HepG2 (cell line): ENCODE results near the gene KCNK15. TPM values are rescaled to one million over a fixed set of nuclear protein-coding genes. Genes with fewer than 3 reads are reported as not detected.

Experiments used
- ATAC-seq: fragments of 200-7000 bp; cut with Tn5 transposase; 3 replicates; pipeline ENCODE4 v1.9.1; 2020; ENCODE audit warnings: mild to moderate bottlenecking, moderate library complexity
- BruUV-seq: library from RNA; stranded (reverse); fragments of 400-500 nt; replicated peaks from 2 replicates; lab custom pipeline; 2021; lab: Mats Ljungman, UMichigan
- CTCF ChIA-PET: fragments of 300-600 bp; formaldehyde crosslinking; extraction: SDS; loops from one replicate; lab custom pipeline; 2021; ENCODE audit warnings: low total read pairs, inconsistent platforms, low intra/inter-chr PET ratio; lab: Yijun Ruan, JAX
- POLR2A ChIA-PET: fragments of 350-600 bp; sonication (Branson Sonifier 250); formaldehyde crosslinking; loops from one replicate; lab custom pipeline; 2020; ENCODE audit warnings: antibody characterized with exemption, inconsistent platforms; lab: Yijun Ruan, JAX
- DNase-seq: peaks from one replicate; pipeline ENCODE4 v3.0.0-alpha.2; 2015; ENCODE audit warnings: low spot score
- FAIRE-seq: peaks from 3 replicates; lab custom pipeline; 2011; peaks lifted over from hg19 to GRCh38; lab: Jason Lieb, UNC
- H2AFZ ChIP-seq: one replicate; pipeline ENCODE4 v1.6.1; 2011; ENCODE audit warnings: low read length, inconsistent platforms
- H3K27ac ChIP-seq: fragments of 300-600 bp; 3 replicates; pipeline ENCODE4 v1.8.0; 2011; ENCODE audit warnings: mixed run types, mild to moderate bottlenecking, mixed read lengths, low read length, inconsistent platforms; ENCODE audit not compliant: insufficient read depth; ENCODE audit errors: extremely low read length
- H3K27me3 ChIP-seq, 2 experiments: fragments of 200-600 bp in 1 of 2; 2 replicates in 1 of 2; 3 replicates in 1 of 2; pipeline versions ENCODE4 v1.6.0 to v1.8.0; 2011; ENCODE audit warnings: low read length in 2 of 2, mild to moderate bottlenecking in 2 of 2, moderate library complexity in 2 of 2, inconsistent platforms in 1 of 2; ENCODE audit not compliant: insufficient read depth in 2 of 2, control insufficient read depth in 1 of 2
- H3K36me3 ChIP-seq, 2 experiments: fragments of 200-600 bp in 1 of 2; replicated peaks in 1 of 2; 2 replicates in 1 of 2; 3 replicates in 1 of 2; pipeline versions ENCODE4 v1.5.1 to v1.8.0; 2011; ENCODE audit warnings: low read length in 2 of 2, inconsistent platforms in 1 of 2; ENCODE audit not compliant: insufficient read depth in 2 of 2, control insufficient read depth in 1 of 2
- H3K4me1 ChIP-seq: 2 replicates; pipeline ENCODE4 v1.5.1; 2012; ENCODE audit warnings: low read length, inconsistent platforms; ENCODE audit not compliant: insufficient read depth
- H3K4me2 ChIP-seq: 2 replicates; pipeline ENCODE4 v1.6.0; 2011; ENCODE audit warnings: low read depth, low read length, inconsistent platforms
- H3K4me3 ChIP-seq, 3 experiments: fragments of 200-600 bp in 1 of 3; sonication (generic), shearing (Covaris generic) in 1 of 3; replicated peaks in 1 of 3; 2 replicates each; pipeline ENCODE4 v1.5.1; 2011 to 2016; ENCODE audit warnings: low read length in 3 of 3, inconsistent platforms in 2 of 3, low read depth in 2 of 3, mild to moderate bottlenecking in 2 of 3, control low read depth in 1 of 3, mixed read lengths in 1 of 3; ENCODE audit not compliant: insufficient read depth in 1 of 3
- H3K79me2 ChIP-seq: one replicate; pipeline ENCODE4 v1.6.1; 2011; ENCODE audit warnings: low read length, inconsistent platforms; ENCODE audit not compliant: insufficient read depth
- H3K9ac ChIP-seq: 2 replicates; pipeline ENCODE4 v1.6.0; 2011; ENCODE audit warnings: mild to moderate bottlenecking, low read depth, low read length, inconsistent platforms; ENCODE audit not compliant: insufficient read depth
- H3K9me3 ChIP-seq: 2 replicates; pipeline ENCODE4 v1.5.1; 2012; ENCODE audit warnings: mild to moderate bottlenecking, low read length
- H4K20me1 ChIP-seq: 2 replicates; pipeline ENCODE4 v1.6.0; 2011; ENCODE audit warnings: inconsistent platforms, mild to moderate bottlenecking, low read length, moderate library complexity; ENCODE audit not compliant: insufficient read depth
- CBFB ChIP-seq: sonication (generic); formaldehyde crosslinking; IDR thresholded peaks from 2 replicates; pipeline ENCODE4 v1.4.0; 2020; ENCODE audit warnings: missing genetic modification reagents
- CEBPG ChIP-seq: IDR thresholded peaks from 2 replicates; pipeline ENCODE4 v1.6.1; 2016
- ELF1 ChIP-seq: sonication (generic); formaldehyde crosslinking; IDR thresholded peaks from 2 replicates; pipeline ENCODE4 v1.4.0; 2020; ENCODE audit warnings: missing genetic modification reagents
- ELF4 ChIP-seq: sonication (generic); formaldehyde crosslinking; IDR thresholded peaks from 2 replicates; pipeline ENCODE4 v1.5.0; 2020; ENCODE audit warnings: missing genetic modification reagents, mild to moderate bottlenecking, moderate library complexity, borderline replicate concordance
- FOSL2 ChIP-seq: sonication (generic); formaldehyde crosslinking; IDR thresholded peaks from 2 replicates; pipeline ENCODE4 v1.4.0; 2020; ENCODE audit warnings: missing genetic modification reagents
- HNRNPLL ChIP-seq: fragments of 200-400 bp; formaldehyde crosslinking; IDR thresholded peaks from 2 replicates; pipeline ENCODE4 v1.6.1; 2017; ENCODE audit warnings: mild to moderate bottlenecking, low read depth, low read length; ENCODE audit not compliant: poor library complexity, severe bottlenecking
- KDM3A ChIP-seq: IDR thresholded peaks from 2 replicates; pipeline ENCODE4 v1.6.1; 2018; ENCODE audit warnings: low read depth, missing compliant biosample characterization
- MIER2 ChIP-seq: IDR thresholded peaks from 2 replicates; pipeline ENCODE4 v1.6.1; 2016; ENCODE audit warnings: missing biosample characterization, missing genetic modification reagents
- POLR2G ChIP-seq: fragments of 200-400 bp; formaldehyde crosslinking; IDR thresholded peaks from 2 replicates; pipeline ENCODE4 v1.6.1; 2018; ENCODE audit warnings: mild to moderate bottlenecking, low read depth, low read length, moderate library complexity
- SETDB1 ChIP-seq: sonication (generic); formaldehyde crosslinking; IDR thresholded peaks from 2 replicates; pipeline ENCODE4 v1.5.1; 2020; ENCODE audit warnings: missing genetic modification reagents, mild to moderate bottlenecking, borderline replicate concordance
- SOX13 ChIP-seq, 3 experiments: fragments of 450-650 bp in 1 of 3; sonication (generic) in 1 of 3; formaldehyde crosslinking in 1 of 3; IDR thresholded peaks in 2 of 3; conservative IDR thresholded peaks in 1 of 3; 2 replicates each; pipeline versions ENCODE4 v1.5.0 to v1.6.1; 2016 to 2020; ENCODE audit warnings: antibody characterized with exemption in 1 of 3, mild to moderate bottlenecking in 1 of 3, missing compliant biosample characterization in 1 of 3, missing genetic modification reagents in 1 of 3, moderate library complexity in 1 of 3
- TBL1XR1 ChIP-seq: fragments of 150-350 bp; IDR thresholded peaks from 2 replicates; pipeline ENCODE4 v1.6.1; 2014; ENCODE audit warnings: borderline replicate concordance, low read length; ENCODE audit not compliant: partially characterized antibody
- ZBTB7B ChIP-seq: sonication (generic); formaldehyde crosslinking; IDR thresholded peaks from 2 replicates; pipeline ENCODE4 v1.4.0; 2020; ENCODE audit warnings: missing genetic modification reagents
- ZC3H13 ChIP-seq: sonication (generic); formaldehyde crosslinking; IDR thresholded peaks from 2 replicates; pipeline ENCODE4 v1.8.1; 2023; ENCODE audit warnings: mild to moderate bottlenecking, missing genetic modification reagents, moderate library complexity
- ZFP91 ChIP-seq: sonication (generic); formaldehyde crosslinking; IDR thresholded peaks from 2 replicates; pipeline ENCODE4 v1.9.0; 2022; ENCODE audit warnings: missing genetic modification reagents, mild to moderate bottlenecking, borderline replicate concordance
- ZFX ChIP-seq: sonication (generic); formaldehyde crosslinking; IDR thresholded peaks from 2 replicates; pipeline ENCODE4 v1.4.0; 2020; ENCODE audit warnings: mild to moderate bottlenecking, low read depth, missing genetic modification reagents, moderate library complexity
- ZNF501 ChIP-seq: sonication (generic); formaldehyde crosslinking; IDR thresholded peaks from 2 replicates; pipeline ENCODE4 v1.5.1; 2020; ENCODE audit warnings: mild to moderate bottlenecking, moderate library complexity, missing genetic modification reagents
- ZNF781 ChIP-seq: sonication (generic); formaldehyde crosslinking; IDR thresholded peaks from 2 replicates; pipeline ENCODE4 v1.5.1; 2020; ENCODE audit warnings: borderline replicate concordance, mild to moderate bottlenecking, missing genetic modification reagents; ENCODE audit errors: not compliant biosample characterization
- ZNF792 ChIP-seq: IDR thresholded peaks from 2 replicates; pipeline ENCODE4 v1.6.1; 2016
- WGBS: methylation state at CpG from one replicate; pipeline ENCODE4 v1.1.6; 2017; ENCODE audit warnings: low lambda C conversion rate; 5-methylcytosine and 5-hydroxymethylcytosine counted together
- in situ Hi-C: cut with HindIII; loops from 2 replicates; pipeline ENCODE4 v1.10.0; 2017; ENCODE audit warnings: low pct_unique_long_range_greater_than_20kb; ENCODE audit not compliant: extremely low pct_ligation_motif_present
- intact Hi-C: fragments of 100-400 bp; cut with micrococcal nuclease; formaldehyde crosslinking; loops from one replicate; pipeline ENCODE4 v1.10.0; 2022; ENCODE audit not compliant: unreplicated experiment
- polyA plus RNA-seq, 8 experiments: library from polyadenylated mRNA; depleted of rRNA in 3 of 8; stranded (reverse) in 7 of 8; unstranded in 1 of 8; fragments of >200 nt; fragmentation: Illumina TruSeq in 4 of 8; extraction: Trizol in 4 of 8; gene quantifications; 2 replicates each; pipeline versions ENCODE4 v1.2.1 to v1.2.3, GENCODE V29; 2011 to 2016; ENCODE audit warnings: low read depth in 4 of 8, missing spikeins in 1 of 8, mixed read lengths in 1 of 8; ENCODE audit not compliant: insufficient read depth in 1 of 8
- total RNA-seq, 5 experiments: library from RNA; depleted of rRNA; stranded (reverse); fragments of >200 nt; fragmentation: Illumina TruSeq; extraction: Trizol; gene quantifications; 2 replicates each; pipeline ENCODE4 v1.2.3, GENCODE V29; 2016; ENCODE audit warnings: low read depth in 1 of 5
- TF ChIP-seq, protein P1 (sequence below): sonication (generic); formaldehyde crosslinking; IDR thresholded peaks from 2 replicates; pipeline ENCODE4 v1.5.0; 2020; ENCODE audit warnings: mild to moderate bottlenecking, missing genetic modification reagents, moderate library complexity

Gene KCNK15
- total and polyA plus RNA-seq, 2 of the 13 experiments (the other 11 are each of a cell fraction or from before 2014, with no cell fraction given), result 0.03 TPM; not detected in 1

DNA sequence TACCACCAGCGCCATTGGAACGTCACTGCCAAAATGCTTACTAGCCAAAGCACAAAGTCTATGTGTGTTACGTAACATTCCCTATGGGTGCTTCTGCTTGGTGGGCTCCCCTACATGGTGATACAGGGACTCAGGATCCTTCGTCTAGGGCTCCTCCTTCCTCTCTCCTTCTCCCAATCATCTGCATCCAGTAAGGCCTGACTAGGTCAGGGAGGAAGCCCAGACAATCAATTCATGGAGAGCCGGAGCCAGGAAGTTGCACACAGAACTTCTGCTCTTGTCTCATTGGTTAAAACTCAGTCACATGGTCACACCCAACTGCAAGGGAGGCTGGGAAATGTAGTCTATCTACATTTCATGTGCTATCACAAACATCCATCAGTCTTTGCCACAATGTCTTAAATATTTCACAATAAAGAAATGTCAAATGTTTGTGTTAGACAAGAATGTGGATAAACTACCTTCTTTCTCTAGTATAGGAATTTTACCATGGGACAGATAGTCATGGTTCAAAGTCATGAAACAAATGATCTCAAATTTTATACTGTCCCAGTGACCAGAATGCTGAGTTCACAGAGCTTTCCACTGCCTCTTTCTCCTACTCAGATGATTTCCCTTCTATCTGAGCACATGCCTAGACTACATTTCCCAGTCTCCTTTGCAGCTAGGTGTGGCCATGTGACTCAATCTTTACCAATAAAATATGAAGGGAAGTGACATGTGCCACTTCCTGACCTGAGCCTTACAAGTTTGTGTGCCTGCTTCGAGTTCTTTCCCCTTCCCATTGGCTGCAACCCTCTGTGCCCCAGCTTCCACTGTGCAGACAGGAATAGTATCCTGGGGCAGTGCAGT is 9.3 kb upstream of the KCNK15 start:
- in situ Hi-C loops (no loop called here), intact Hi-C loops (no loop called here)
- peaks cover 14% of the 10 kb centered on the region for H3K4me1 ChIP-seq
- H3K27ac ChIP-seq, result no peak overlapping the region
- H4K20me1 ChIP-seq, result no peaks in the 10 kb centered on the region
- peak; percentile 98 for FAIRE-seq
- H2AFZ ChIP-seq, result peak overlapping the region; percentile 58
- ChIA-PET CTCF (interaction anchor here (5.5 kb wide), 1 partner anchor 51 kb away, joined by 170 read pairs; no protein-coding TSS in a partner anchor), POLR2A (interaction anchor here (1.0 kb wide), 1 partner anchor 11 kb away, joined by 3 read pairs; no protein-coding TSS in a partner anchor)
- H3K9ac ChIP-seq, result no peak overlapping the region
- H3K36me3 ChIP-seq, result no peaks in the 10 kb centered on the region
- no TSS peak for BruUV-seq
- peak; percentile 89 for ATAC-seq
- H3K9me3 ChIP-seq, result peaks cover 8% of the 10 kb centered on the region
- peak overlapping the region; percentile 64 for H3K4me2 ChIP-seq
- 13% methylated on average over 6 of the region's 6 CpGs for WGBS
- H3K4me3 ChIP-seq, result peak overlapping the region in 2 of 3 experiments; percentile 29 to 39; a peak in 2 of 6 replicates
- H3K27me3 ChIP-seq, result no peaks in the 10 kb centered on the region
- no peaks in the 10 kb centered on the region for H3K79me2 ChIP-seq
- peak; percentile 96 for DNase-seq
- peak; percentile 47; the same call in 1 of the 2 replicates for TF ChIP-seq ZNF501
- TF ChIP-seq POLR2G, result 0 out of 2 replicates have a peak, but pooled peaks have one; percentile 30
- TF ChIP-seq SETDB1 (CRISPR knock-in tag), result 0 out of 2 replicates have a peak, but pooled peaks have one; percentile 16
- TF ChIP-seq ZNF792 (CRISPR knock-in tag), result peak; percentile 50; the same call in 1 of the 2 replicates
- TF ChIP-seq FOSL2 (CRISPR knock-in tag), result peak; percentile 43; the same call in 1 of the 2 replicates
- peak; percentile 72 for TF ChIP-seq ZFX (CRISPR knock-in tag)
- 0 out of 2 replicates have a peak, but pooled peaks have one; percentile 19 for TF ChIP-seq ZBTB7B
- TF ChIP-seq MIER2 (CRISPR knock-in tag), result peak; percentile 77; the same call in 1 of the 2 replicates
- 0 out of 2 replicates have a peak, but pooled peaks have one; percentile 34 for TF ChIP-seq KDM3A (CRISPR knock-in tag)
- peak; percentile 76; the same call in 1 of the 2 replicates for TF ChIP-seq CBFB (CRISPR knock-in tag)
- no peak for TF ChIP-seq HNRNPLL
- no peak for TF ChIP-seq ZC3H13 (CRISPR knock-in tag)
- TF ChIP-seq ELF4 (CRISPR knock-in tag), result peak; percentile 88
- TF ChIP-seq SOX13 (IDR thresholded peaks at IDR 0.05), result no peak
- TF ChIP-seq SOX13 (CRISPR knock-in tag; conservative IDR thresholded peaks at IDR 0.05 in 1 of 2, IDR thresholded peaks at IDR 0.05 in 1 of 2), result peak in 1 of 2 experiments; percentile 45; a peak in 2 of 4 replicates
- TF ChIP-seq ZNF781, result peak; percentile 59
- peak; percentile 24; the same call in 1 of the 2 replicates for TF ChIP-seq ZFP91
- peak; percentile 13 for TF ChIP-seq TBL1XR1
- peak; percentile 96 for TF ChIP-seq ELF1
- peak; percentile 90 for TF ChIP-seq CEBPG (CRISPR knock-in tag)
- TF ChIP-seq, protein P1, sequence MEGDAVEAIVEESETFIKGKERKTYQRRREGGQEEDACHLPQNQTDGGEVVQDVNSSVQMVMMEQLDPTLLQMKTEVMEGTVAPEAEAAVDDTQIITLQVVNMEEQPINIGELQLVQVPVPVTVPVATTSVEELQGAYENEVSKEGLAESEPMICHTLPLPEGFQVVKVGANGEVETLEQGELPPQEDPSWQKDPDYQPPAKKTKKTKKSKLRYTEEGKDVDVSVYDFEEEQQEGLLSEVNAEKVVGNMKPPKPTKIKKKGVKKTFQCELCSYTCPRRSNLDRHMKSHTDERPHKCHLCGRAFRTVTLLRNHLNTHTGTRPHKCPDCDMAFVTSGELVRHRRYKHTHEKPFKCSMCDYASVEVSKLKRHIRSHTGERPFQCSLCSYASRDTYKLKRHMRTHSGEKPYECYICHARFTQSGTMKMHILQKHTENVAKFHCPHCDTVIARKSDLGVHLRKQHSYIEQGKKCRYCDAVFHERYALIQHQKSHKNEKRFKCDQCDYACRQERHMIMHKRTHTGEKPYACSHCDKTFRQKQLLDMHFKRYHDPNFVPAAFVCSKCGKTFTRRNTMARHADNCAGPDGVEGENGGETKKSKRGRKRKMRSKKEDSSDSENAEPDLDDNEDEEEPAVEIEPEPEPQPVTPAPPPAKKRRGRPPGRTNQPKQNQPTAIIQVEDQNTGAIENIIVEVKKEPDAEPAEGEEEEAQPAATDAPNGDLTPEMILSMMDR (CRISPR knock-in tag), result peak; percentile 59
